Measurements from ENCODE around the gene KISS1.
"Not testable (repeated sequence)": the region's sequence is repeated elsewhere in the genome, so short reads cannot be mapped to it uniquely, and the experiment has no call there.

KISS1 gene, protein sequence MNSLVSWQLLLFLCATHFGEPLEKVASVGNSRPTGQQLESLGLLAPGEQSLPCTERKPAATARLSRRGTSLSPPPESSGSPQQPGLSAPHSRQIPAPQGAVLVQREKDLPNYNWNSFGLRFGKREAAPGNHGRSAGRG

DNA sequence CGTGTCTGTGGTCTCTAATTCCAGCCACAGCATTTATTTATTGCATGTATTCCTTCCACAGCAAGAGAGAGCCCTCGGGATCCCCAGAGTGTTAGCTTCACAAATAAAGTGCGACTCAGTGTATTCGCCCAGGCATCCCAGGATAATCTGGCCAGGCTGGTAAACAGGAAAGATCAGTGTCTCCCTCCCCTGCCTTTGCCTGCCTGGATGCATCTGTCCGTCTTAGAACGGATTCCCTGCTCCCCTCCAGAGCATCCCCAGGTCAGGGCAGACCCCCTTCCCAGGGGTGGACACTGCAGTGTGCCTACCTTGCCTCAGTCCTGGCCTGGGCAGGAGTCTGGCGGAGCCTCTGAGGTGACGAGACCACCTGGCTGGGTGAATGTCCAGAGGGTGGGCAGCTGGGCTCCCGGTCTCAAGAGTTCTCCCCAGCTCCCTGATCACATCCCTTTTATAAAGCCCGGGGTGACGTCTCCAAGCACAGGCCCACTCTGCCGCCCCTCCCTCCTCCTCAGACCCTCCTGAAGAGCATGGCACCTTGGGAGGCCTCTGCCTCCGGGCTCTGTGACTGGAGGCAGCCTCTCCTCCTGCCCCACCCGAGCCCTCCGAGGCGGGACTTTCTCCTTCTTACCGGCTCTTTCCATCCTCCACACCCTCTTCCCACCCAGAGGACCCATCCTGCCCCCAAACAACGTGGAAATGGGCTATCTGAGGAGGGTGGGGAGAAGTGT lies at the start of gene KISS1:
Gene KISS1, minus strand, starts transcription at position 424 of the 728 bp plus-strand sequence. CDS start 3,615 bp downstream, outside the sequence.
- H3K4me3 ChIP-seq (ENCODE audit: low read depth, low read length): no peak within 1 kb of the TSS
- DNase-seq (ENCODE audit: low read depth): no peak
- TF ChIP-seq POLR2A (IDR thresholded peaks at IDR 0.05; ENCODE audit: extremely low read depth, insufficient read length) (no peak), MYC (IDR thresholded peaks at IDR 0.05; ENCODE audit: low read depth, low read length) (no peak)
- TF ChIP-seq, protein P1, sequence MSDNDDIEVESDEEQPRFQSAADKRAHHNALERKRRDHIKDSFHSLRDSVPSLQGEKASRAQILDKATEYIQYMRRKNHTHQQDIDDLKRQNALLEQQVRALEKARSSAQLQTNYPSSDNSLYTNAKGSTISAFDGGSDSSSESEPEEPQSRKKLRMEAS (IDR thresholded peaks at IDR 0.05; ENCODE audit: low read depth, low read length): no peak
- TF ChIP-seq, protein P2, sequence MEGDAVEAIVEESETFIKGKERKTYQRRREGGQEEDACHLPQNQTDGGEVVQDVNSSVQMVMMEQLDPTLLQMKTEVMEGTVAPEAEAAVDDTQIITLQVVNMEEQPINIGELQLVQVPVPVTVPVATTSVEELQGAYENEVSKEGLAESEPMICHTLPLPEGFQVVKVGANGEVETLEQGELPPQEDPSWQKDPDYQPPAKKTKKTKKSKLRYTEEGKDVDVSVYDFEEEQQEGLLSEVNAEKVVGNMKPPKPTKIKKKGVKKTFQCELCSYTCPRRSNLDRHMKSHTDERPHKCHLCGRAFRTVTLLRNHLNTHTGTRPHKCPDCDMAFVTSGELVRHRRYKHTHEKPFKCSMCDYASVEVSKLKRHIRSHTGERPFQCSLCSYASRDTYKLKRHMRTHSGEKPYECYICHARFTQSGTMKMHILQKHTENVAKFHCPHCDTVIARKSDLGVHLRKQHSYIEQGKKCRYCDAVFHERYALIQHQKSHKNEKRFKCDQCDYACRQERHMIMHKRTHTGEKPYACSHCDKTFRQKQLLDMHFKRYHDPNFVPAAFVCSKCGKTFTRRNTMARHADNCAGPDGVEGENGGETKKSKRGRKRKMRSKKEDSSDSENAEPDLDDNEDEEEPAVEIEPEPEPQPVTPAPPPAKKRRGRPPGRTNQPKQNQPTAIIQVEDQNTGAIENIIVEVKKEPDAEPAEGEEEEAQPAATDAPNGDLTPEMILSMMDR (IDR thresholded peaks at IDR 0.05; ENCODE audit: low read depth, low read length): no peak

DNA sequence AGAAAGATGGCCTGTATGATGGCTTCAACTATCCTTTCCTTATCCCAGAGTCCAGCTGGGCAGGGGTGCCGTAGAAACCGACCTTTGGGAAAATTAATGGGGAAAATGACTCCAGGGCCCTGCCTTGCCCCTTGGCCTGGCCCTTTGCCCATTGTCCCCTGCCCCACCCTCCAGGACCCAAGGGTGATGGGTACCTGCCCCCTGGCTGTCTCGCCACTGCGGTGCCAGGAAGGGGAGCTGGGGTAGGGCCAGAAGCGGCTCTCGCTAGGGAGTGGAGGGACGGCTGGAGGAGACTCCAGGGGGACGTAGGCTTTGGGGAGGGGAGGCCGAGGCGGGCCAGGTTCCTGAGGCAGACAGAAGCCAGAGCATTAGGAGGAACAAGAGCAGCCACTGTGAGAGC lies 46.6 kb upstream of the KISS1 start:
- TF ChIP-seq POLR2A (IDR thresholded peaks at IDR 0.05; ENCODE audit: extremely low read depth, insufficient read length) (no peak), MYC (IDR thresholded peaks at IDR 0.05; ENCODE audit: low read depth, low read length) (no peak)
- TF ChIP-seq, protein P1 (IDR thresholded peaks at IDR 0.05; ENCODE audit: low read depth, low read length): no peak
- TF ChIP-seq, protein P2 (IDR thresholded peaks at IDR 0.05; ENCODE audit: low read depth, low read length): no peak
- no peak overlapping the region for H3K4me3 ChIP-seq (ENCODE audit: low read depth, low read length)
- DNase-seq (ENCODE audit: low read depth): no peak

DNA sequence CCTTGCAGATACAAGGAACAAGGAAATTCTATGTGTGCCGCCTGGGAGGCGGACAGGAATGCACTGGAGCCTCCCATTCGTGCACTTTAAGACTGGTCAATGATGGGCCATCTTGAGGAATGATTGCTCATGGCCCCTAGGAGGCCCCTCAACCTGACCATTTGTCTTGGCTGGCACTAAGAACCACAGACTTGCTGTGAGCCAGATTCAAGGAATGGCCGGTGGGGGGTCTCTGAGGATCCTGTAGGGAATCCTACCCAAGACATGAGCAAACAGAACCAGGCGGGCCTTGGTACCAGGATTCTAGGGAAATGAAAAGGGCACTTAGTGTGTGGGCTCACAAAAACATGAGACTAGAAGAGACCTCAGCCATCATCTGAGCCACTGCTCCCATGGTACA lies 45.6 kb upstream of the KISS1 start:
- no peak overlapping the region for H3K4me3 ChIP-seq (ENCODE audit: low read depth, low read length)
- TF ChIP-seq, protein P1 (IDR thresholded peaks at IDR 0.05; ENCODE audit: low read depth, low read length): no peak
- TF ChIP-seq, protein P2 (IDR thresholded peaks at IDR 0.05; ENCODE audit: low read depth, low read length): no peak
- TF ChIP-seq MYC (IDR thresholded peaks at IDR 0.05; ENCODE audit: low read depth, low read length) (no peak), POLR2A (IDR thresholded peaks at IDR 0.05; ENCODE audit: extremely low read depth, insufficient read length) (no peak)
- no peak for DNase-seq (ENCODE audit: low read depth)

DNA sequence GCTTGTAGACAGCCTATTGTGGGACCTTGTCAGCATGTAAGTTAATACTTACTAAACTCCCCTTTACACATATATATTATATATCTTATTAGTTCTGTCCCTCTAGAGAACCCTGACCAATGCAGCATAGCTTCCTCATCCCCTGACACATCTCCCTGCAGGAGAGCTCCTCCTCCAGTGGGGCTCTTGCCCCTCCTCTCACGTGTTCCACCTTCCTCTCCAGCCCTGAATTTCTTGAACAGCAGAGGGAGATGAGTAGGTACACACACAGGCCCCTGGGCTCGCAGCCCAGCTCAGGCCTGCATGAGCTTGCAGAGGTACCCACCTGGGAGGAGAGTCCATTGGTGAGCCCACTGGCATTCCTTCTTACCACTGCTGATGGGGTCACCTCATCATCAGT lies 44.8 kb upstream of the KISS1 start:
- TF ChIP-seq, protein P2 (IDR thresholded peaks at IDR 0.05; ENCODE audit: low read depth, low read length): no peak
- no peak for TF ChIP-seq POLR2A (IDR thresholded peaks at IDR 0.05; ENCODE audit: extremely low read depth, insufficient read length)
- TF ChIP-seq, protein P1 (IDR thresholded peaks at IDR 0.05; ENCODE audit: low read depth, low read length): no peak
- TF ChIP-seq MYC (IDR thresholded peaks at IDR 0.05; ENCODE audit: low read depth, low read length): no peak
- peak; percentile 12 for DNase-seq (ENCODE audit: low read depth)
- no peak overlapping the region for H3K4me3 ChIP-seq (ENCODE audit: low read depth, low read length)

DNA sequence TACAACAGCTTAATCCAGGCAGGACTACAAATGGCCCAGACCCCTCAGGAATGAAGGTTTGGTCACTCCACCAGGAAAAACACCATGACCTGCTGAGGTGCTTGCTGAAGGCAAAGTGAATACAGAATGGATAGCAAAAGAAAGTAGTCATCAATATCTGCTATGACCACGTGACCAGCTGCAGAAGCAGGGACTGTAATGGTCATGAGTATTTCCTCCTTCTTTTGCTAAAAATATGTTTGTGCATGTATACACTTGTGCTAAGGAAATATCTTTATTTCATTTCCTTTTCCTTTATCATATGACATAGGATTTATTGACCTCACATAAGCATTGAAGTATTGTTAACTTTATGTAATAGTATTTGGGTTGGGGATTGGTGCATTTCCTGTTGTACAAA lies 43.9 kb upstream of the KISS1 start:
- no peak overlapping the region for H3K4me3 ChIP-seq (ENCODE audit: low read depth, low read length)
- TF ChIP-seq, protein P2 (IDR thresholded peaks at IDR 0.05; ENCODE audit: low read depth, low read length): no peak
- TF ChIP-seq POLR2A (IDR thresholded peaks at IDR 0.05; ENCODE audit: extremely low read depth, insufficient read length) (no peak), MYC (IDR thresholded peaks at IDR 0.05; ENCODE audit: low read depth, low read length) (no peak)
- TF ChIP-seq, protein P1 (IDR thresholded peaks at IDR 0.05; ENCODE audit: low read depth, low read length): no peak
- DNase-seq (ENCODE audit: low read depth): no peak

DNA sequence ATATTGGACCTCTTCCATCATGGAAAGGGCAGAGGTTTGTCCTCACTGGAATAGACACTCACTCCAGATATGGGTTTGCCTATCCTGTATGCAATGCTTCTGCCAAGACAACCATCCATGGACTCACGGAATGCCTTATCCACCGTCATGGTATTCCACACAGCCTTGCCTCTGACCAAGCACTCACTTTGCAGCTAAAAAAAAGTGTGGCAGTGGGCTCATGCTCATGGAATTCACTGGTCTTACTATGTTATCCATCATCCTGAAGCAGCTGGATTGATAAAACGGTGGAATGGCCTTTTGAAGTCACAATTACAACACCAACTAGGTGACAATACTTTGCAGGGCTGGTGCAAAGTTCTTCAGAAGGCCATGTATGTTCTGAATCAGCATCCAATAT lies 43.1 kb upstream of the KISS1 start:
- H3K4me3 ChIP-seq (ENCODE audit: low read depth, low read length); DNase-seq (ENCODE audit: low read depth): not testable (repeated sequence)

DNA sequence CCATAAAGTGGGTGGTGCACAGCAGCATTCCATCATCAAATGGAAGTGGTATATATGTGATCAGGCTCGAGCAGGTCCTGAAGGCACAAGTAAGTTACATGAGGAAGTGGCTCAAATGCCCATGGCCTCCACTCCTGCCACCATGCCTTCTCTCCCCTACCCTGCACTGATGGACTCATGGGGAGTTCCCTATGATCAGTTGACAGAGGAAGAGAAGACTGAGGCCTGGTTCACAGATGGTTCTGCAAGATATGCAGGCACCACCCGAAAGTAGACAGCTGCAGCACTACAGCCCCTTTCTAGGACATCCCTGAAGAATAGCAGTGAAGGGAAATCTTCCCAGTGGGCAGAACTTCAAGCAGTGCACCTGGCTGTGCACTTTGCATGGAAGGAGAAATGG lies 42.2 kb upstream of the KISS1 start:
- not testable (repeated sequence) for H3K4me3 ChIP-seq (ENCODE audit: low read depth, low read length); DNase-seq (ENCODE audit: low read depth)

DNA sequence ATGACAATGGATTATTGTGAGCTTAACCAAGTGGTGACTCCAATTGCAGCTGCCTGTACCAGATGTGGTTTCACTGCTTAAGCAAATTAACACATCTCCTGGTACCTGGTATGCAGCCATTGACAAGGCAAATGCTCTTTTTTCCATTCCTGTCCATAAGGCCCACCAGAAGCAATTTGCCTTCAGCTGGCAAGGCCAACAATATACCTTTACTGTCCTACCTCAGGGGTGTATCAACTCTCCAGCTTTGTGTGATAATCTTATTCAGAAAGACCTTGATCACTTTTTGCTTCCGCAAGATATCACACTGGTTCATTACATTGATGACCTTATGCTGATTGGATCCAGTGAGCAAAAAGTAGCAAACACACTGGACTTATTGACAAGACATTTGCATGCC lies 41.2 kb upstream of the KISS1 start:
- not testable (repeated sequence) for H3K4me3 ChIP-seq (ENCODE audit: low read depth, low read length); DNase-seq (ENCODE audit: low read depth)
